Inflammatory macrophage (primary cell): ENCODE results near the gene FDX1.

ENCODE experiments used
- DNase-seq, 2 donors: peaks; one replicate each; pipeline ENCODE4 v3.0.0-alpha.2; 2020 to 2022

Gene FDX1

GRCh38 chr11:110513259-110513801 is 83.6 kb downstream of the FDX1 start:
- no peak for DNase-seq

- no peak for DNase-seq
These were observed 84.2 kb downstream of the FDX1 start for GRCh38 chr11:110513846-110514437.
